ENCODE results near the gene STAB2.

DNA sequence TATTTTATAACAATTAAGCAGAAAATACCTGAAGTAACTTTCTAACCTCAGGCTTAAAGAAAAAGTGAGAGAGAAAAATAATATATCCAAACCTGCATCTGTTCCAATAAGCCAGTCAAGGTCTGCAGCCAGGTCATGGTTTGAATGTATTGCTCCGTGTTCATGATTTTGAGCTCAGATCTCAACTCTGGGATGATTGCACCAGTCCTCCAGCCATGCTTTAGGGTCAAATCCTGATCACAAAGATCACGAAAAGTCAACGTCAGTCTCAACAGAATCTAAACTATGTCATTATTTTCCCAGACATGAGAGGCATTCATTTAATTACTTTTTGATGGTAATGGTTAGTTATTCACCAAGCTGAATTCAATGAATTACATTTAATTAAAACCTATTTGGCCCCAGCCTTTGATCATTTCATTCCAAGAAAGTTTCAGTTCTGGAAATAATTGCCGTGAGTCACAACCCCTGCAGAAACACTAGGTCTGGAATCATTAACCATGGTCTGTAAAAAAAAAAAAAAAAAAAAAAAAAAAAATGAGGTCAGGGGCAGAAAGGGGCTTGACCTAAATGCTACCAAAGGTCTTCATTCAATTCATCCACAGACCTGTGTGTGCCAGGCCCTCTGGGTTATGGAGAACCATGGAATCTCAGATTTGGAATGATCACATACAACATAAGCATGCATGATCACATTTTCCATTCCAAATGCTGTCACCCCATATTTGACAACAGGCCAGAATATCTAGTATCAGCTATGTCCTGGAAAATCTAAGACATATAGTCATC lies 198.4 kb downstream of the STAB2 start:
- TF ChIP-seq EP300 (IDR thresholded peaks at IDR 0.05; ENCODE audit: borderline replicate concordance in 1 of 2, low read depth in 2 of 2, low read length in 2 of 2) (no peak), POLR2A (IDR thresholded peaks at IDR 0.05; ENCODE audit: control extremely low read depth in 1 of 2, low read depth in 2 of 2, low read length in 2 of 2) (no peak), ZNF274 (IDR thresholded peaks at IDR 0.05; ENCODE audit: borderline replicate concordance, extremely low read depth, low read length) (no peak), RNF2 (IDR thresholded peaks at IDR 0.05; ENCODE audit: borderline replicate concordance, low read depth, low read length, missing control alignments, poor library complexity, severe bottlenecking) (no peak), HDAC6 (IDR thresholded peaks at IDR 0.05; ENCODE audit: low read depth, low read length) (no peak), TAF1 (IDR thresholded peaks at IDR 0.05; ENCODE audit: low read depth, low read length) (no peak), JUN (IDR thresholded peaks at IDR 0.05; ENCODE audit: low read depth, low read length) (no peak), RAD21 (IDR thresholded peaks at IDR 0.05 in 1 of 2, conservative IDR thresholded peaks at IDR 0.05 in 1 of 2; ENCODE audit: low read depth in 2 of 2, low read length in 2 of 2) (no peak), SRF (IDR thresholded peaks at IDR 0.05; ENCODE audit: low read depth, low read length) (no peak)
